HG03196 (cell line): ENCODE results near the gene ABHD17A.

Experiments
- ATAC-seq: cut with Tn5 transposase; IDR thresholded peaks from one replicate; pipeline ENCODE4 v1.9.1; 2021; ENCODE audit not compliant: unreplicated experiment

ABHD17A gene

DNA sequence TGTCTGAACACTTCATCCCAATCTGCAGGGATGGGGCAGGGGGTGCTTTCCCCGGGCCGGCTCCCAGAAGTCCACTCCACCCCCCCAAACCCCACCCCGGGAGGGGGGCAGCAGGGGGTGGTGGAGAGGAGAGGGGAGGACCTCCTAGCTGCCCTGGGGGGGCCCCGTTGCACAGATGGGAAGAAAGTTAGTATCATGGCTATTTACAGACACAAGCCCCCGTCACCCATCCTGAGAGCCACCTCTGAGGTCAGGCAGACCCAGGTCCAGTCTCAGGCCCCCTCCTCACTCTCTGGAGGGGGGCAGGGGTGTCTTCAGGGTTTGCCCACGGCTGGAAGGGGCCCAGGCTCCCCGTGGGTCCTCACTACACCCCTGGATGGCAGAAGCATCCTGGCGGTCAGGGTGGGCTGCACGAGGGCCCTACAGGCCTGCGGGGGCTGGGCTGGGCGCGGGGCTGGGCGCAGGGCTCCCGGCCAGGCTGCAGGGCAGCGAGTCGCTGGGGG lies 31.2 kb downstream of the ABHD17A start:
- no peak for ATAC-seq

DNA sequence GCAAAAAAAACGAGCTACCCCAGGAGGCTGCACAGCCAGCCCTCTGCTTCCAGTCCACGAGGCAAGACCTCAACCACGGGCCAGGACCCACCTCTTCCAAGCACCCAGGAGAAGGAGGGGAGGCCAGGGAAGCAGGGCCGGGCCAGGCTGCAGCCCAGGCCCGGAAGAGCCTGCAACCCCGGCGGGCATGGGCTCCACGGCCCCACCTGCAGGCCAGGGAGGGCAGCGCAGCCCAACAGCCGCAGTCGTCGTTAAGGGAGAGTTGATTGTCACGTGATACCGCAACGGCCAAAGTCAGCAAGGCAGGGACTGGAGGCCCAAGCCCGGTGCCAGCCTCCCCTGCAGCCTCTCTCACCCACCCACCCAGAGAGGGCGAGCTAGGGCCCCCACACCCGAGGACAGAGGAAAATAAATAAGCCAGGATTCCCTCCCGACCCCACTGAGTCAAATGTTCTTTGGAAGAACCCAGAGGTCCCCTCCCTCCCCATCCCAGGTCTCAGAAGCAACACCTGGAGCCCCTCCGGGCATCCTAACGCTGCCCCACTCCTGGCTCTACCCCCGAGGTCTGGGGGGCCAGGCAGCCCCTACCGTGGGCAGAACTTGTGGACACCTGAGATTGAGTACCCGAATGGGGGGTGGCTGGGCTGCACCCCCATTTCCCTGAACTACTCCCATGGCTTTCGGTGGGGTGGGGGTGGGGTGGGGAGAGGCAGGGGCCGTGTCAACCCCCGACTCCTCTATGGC lies 31.8 kb downstream of the ABHD17A start:
- ATAC-seq, result no peak

DNA sequence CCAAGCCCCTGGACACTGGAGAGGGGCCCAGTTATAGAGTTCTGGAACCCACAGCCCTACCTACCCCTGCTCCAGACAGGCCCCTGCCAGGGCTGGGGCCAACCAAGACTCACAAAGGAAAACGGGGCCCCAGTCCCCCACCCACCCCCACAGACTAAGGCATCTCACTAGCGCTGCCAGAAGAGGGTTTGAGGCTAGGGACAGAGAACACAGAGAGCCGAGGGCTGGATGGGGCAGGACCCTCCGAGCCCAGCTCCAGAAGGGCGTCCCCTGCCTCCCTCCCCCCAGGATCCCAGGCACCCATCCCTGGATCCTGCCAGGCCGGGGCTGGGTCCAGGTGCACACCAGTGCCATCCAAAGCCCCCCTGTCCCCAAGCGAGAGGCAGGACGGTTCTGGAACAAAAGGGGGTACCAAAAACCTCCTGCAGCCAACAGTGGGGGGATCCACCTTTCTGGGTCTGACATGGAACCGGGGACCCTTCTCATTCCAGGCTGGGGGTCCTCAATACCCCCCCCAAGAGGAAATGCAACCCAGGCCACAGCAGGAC lies 32.6 kb downstream of the ABHD17A start:
- ATAC-seq, result no peak

DNA sequence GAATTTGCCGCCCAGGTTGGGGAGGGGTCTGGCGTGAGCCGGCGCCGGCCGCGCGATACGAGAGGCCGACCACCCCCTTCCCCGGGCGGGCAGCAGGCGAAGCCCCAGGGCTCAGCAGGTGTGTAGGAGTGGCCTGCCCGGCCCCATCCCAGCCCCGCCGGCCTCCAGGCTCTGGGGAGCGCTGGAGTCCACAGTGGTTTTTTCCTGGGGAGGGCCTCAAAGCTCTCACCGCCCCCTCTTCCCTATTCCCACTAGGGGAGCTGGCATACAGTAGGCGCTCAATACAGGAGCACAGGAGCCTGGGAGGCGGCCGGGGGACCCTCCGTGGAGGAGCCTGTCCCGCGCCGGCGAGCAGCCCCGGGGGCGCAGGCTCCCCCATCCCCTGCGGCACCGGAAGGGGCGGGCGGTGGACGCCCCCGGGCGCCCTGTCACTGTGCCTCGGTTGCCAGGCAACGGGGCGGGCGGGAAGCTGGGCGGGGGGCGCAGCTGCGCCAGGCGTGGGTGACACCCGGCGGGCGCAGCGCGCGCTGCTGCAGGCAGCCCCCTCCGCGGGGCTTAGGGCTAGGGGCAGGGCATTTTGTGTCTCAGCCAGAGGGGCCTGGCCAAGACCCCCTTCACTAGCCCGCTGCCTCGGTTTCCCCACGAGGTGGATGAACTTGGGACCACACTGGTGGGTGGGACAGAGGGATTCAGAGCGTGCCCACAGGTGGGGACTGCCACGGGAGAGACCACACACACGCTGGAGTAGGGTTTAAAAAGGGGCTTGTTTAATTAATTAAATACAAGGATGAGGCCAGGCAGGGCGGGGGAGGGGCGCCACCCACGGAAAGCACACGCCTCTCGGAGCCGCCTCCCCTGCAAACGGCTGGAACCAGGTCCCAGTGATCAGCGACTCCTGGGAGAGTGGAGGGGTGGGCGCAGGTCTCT lies 33.4 kb downstream of the ABHD17A start:
- ATAC-seq, result no peak

DNA sequence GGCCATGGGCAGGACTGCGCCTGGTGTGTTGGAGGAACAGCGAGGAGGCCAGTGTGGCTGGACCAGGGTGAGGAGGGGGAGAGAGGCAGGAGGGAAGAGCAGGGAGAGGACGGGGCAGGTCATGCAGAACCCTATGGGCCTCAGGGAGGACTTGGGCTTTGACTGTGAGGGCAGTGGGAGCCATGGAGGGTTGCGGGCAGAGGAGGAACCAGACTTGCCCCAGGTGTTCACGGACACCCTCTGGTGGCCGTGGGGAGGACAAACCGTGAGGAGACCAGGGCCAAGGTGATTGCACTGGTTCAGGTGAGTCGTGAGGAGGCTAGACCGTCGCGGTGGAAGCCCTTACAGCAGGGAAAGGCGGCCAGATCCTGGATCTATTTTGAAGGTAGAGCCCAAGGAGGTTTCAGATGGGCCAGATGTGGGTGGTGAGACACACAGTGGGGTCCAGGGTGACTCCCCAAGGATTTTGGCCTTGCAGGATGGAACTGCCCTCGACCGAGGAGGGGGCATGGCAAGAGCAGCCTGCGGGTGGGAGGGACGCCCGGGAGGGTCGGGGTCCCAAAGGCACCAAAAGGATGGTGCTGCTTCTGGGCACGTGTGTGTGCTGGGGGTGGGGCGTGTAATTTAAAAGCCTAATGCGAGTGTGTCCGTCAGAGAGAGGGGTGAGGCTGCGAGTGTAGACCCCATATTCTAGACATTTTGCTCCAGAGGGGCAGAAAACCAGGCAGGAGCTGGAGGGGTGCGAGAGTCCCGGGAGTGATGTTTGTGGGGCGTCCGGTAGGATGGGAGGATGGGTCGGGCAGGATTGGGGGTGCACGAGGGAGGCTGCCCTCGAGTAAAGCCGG lies 34.3 kb downstream of the ABHD17A start:
- ATAC-seq, result no peak

DNA sequence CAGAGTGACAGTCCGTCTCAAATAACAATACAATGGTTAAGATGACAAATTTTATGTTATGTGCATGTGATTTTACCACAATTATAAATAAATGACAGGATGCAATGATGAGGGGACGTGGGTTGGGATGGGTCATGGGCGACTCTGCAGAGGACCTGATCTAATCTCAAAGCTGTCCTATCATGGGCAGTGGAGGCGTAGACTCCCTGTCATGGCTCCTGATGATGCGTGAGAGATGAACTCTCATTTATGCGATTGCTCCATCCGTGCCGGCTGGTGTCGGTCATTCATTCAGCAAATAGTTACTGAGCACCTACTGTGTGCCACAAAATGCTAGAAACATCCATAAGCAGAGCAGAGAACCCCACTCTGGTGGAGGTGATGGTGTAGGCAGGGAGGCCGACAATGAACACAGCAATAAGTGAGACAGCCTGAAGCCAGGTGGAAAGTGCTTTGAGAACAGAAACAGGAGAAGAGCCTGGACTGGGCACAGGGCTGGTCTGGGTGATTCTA lies 35.4 kb downstream of the ABHD17A start:
- ATAC-seq, result no peak

DNA sequence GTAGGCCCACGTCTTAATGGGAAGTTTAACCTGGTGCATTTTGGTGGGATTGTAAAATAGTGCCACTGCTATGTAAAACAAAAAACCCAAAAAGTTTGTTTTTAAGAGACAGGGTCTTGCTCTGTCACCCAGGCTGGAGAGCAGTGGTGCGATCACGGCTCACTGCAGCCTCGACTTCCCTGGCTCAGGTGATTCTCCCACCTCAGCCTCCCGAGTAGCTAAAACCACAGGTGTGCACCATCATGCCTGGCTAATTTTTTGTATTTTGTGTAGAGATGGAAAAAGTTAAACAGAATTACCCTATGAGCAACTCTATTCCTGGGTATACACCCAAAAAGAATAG lies 36.2 kb downstream of the ABHD17A start:
- no peak for ATAC-seq

DNA sequence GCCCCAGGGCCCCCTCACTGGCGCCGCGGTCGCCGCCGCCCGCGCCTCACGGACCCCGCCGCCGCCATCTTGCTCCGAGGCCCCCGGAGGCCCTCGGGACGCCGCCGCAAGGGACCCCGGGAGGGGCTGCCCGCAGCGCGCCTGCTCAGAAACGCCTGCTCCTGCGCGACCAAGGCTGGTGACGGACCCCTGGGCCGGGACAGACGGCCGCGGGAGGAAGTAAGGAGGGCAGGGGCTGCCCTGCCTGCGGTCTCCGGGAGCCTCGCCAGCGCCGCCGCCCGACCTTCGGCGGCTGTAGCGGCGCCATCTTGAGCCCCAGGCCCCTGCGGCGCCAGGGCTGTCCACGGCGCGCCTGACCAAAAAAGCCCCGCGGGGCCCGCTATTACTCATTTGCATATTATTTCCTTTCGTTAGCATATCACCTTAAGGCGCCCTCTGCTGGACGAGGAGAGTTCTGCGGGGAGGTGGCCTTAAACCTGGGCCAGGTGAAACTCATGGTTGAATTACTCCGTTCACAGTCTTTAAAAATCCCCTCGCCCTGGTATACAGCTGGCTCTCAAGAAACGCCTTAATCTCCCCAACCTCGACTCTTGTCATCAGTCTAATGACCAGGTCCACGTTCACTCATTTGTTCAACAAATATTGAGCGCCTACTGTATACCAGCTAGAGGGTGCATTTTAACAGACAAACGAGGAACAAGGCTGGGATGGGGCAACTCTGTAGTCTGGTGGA lies 36.7 kb downstream of the ABHD17A start, which contains the start of gene REXO1:
REXO1 (minus strand) TSS at position 85 of the 733 bp plus-strand sequence. CDS start 125 bp downstream, outside the sequence.
- ATAC-seq, result peak; percentile 63

DNA sequence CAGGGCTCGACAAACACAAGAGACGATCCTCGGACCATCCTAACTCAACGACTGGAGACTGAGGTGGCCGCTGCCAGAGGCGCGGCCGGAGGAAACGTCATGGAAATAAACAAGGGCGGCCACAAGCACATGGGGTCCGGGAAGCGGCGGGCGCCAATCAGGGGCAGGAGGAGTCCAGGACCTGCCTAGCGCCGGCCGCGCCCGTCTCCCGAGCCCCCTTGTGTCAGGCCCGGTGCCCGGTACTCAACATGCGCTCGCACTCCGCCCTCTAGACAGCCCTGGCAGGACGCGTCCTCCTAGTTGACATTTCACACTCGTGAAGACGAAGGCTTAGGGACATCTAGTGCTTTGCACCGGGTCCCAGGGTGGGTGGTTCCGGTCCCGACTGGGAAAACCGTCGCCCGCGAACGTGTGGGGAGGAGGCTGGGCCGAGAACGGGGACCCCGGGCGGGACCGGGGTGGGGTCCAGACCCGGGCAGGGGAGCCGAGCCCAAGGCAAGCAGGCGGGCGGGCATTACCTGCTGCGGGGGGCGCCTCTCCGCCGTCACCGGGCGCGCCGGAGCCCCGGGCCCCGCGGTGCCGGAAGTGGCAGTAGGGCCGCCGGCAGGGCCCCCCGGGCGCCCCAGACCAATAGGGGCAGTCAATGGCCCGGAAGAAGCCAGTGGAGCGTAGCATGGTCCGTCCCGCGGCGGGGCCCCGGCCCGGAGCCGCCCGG lies 37.5 kb downstream of the ABHD17A start:
- ATAC-seq, result peak; percentile 13

DNA sequence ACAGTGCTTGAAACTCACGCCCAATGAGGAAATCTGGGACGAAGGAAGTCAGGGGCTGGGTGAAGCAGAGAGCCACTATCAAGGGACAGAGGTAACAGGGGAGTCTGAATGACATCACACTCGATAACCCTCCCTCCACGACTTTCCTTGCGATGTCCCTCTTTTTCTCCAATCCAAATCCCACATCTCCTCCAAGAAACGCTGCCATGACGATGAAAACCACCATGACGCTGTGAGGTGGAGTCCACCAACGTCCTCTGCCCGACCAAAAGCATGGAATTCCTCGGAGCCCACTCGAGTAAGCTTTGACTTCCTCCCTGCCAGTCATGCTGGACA lies 38.0 kb downstream of the ABHD17A start:
- no peak for ATAC-seq

DNA sequence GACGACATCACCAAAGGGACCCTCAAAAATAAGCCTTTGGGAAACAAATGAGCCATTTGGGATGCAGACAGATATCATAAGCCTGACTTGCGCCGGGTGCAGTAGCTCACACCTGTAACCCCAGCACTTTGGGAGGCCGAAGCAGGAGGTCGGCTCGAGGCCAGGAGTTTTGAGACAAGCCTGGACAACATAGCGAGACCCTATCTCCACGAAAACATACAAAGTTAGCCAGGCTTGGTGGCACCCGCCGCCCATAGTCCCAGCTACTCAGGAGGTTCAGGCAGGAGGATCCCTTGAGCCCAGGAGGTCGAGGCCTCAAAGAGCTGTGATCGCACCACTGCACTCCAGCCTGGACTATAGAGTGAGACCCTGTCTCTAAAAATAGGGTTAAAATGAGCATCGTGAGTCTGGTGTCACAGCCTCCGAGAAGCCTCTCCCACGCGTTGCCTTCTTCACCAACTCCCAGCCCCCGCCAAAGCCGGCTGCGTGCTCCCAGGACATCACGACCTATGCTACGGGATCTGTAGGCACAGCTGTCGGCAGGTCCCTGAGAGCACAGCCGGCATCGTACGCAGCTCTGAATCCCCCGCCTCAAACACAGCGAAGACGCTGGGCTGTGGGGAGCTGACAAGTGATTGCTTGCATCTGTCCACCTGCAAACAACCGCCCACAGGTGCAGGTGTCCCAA lies 38.6 kb downstream of the ABHD17A start:
- no peak for ATAC-seq

DNA sequence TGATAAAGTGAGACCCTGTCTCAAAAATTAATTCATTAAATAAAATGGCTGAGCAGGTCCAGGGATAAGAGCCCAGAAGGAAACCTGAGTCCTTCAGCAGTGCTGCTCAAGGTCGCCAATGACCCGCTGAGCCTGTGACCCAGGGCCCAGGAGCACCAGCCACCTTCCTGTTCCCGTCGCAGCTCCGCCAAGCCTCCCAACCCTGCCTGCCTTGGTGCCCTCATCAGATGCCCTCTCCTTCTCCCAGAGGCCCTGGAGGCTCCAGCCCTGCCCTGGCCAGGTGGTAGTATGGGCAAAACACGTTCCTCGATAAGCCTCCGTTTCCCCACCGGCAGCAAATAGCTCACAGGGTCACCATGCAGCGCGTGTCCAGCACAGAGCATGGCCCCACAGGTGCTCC lies 39.7 kb downstream of the ABHD17A start:
- no peak for ATAC-seq

DNA sequence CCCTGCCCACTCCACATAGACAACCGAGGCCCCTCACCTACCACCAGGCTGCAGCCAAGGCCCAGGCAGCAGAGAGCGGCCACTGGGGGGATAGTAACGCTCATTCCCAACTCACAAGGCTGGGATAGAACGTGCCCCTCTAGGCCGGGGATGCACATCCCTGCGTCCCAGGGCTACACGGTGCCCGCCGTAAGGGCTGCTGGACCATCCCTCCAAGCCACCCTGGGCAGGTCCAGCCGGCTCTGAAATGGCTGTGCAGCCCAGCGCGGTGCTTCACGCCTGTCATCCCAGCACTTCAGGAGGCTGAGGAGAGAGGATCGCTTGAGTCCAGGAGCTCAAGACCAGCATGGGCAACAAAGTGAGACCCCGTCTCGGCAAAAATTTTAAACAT lies 40.2 kb downstream of the ABHD17A start:
- no peak for ATAC-seq

DNA sequence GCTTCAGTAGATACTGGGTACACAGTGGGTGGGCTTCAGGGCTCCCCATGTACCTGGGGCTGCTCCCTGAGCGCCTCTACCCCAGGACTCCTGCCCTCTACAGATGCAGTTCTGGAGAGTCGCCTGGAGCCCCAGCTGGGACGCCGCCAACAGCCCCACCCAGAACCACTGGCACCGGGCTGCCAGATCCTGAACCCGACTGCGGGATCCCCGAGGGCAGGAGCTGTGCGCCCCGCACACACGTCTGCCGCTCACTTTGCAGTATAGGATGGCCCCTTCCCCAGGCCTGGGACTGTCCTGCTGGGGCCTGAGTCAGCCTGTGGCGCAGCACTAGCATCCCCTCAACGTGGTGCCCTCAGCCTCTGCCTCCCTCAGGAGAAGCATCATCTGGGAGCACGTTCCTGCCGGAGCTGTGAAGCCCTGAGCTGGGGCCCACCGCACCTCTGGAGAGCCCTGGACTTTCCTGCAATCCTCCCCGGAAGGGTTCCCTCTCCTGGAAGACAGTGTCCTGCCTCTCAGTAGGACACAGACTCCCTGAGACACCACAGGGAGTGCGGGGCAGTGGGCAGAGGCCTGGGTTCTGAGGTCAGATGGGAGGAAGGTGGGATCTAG lies 40.7 kb downstream of the ABHD17A start:
- no peak for ATAC-seq

DNA sequence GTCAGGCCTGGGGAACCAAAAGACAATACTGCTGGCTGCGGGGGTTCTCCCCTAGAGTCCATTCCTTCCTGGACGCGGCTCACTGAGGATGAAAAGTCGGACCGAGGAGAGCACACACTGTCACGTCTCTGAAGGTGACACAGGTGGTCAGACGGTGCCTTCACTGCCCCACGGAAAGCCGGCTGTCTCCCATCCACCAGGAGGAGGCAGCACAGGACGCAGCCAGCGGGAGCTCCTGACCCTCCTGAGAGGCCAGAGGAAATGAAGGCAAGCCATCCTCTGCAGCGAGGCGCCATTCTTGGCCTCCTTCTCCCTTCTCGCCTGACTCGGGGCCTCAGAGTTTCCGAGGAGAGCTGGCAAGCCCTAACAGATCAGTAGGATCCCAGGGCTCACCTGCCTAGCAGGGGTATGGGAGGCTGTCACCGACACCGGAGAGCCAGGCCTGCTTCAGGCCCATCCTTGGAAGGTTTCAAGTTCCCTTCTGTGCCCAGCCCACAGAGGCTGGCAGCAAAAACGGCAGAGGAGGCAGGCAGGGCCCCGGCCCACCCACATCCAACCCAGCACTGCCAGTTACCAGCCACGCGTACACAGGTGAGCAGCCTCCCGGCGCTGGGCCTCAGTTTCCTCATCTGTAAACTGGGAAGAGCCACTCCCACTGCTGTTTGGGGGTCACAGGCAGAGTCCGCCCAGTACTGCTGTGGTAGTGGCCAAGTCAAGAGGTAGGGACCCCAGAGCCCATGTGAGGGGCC lies 41.5 kb downstream of the ABHD17A start:
- no peak for ATAC-seq

DNA sequence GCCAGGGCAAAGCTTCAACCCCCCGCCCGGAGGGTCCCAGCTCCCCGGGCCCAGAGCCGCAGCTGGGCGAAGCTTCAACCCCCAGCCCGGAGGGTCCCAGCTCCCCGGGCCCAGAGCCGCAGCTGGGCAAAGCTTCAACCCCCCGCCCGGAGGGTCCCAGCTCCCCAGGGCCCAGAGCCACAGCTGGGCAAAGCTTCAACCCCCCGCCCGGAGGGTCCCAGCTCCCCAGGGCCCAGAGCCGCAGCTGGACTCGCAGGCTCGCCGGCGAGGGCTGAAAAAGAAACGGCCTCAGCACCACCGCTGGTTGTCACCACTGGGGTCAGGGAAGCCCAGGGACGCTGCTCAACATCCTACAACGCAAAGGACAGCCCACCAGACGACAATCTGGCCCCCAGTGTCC lies 42.2 kb downstream of the ABHD17A start:
- no peak for ATAC-seq

DNA sequence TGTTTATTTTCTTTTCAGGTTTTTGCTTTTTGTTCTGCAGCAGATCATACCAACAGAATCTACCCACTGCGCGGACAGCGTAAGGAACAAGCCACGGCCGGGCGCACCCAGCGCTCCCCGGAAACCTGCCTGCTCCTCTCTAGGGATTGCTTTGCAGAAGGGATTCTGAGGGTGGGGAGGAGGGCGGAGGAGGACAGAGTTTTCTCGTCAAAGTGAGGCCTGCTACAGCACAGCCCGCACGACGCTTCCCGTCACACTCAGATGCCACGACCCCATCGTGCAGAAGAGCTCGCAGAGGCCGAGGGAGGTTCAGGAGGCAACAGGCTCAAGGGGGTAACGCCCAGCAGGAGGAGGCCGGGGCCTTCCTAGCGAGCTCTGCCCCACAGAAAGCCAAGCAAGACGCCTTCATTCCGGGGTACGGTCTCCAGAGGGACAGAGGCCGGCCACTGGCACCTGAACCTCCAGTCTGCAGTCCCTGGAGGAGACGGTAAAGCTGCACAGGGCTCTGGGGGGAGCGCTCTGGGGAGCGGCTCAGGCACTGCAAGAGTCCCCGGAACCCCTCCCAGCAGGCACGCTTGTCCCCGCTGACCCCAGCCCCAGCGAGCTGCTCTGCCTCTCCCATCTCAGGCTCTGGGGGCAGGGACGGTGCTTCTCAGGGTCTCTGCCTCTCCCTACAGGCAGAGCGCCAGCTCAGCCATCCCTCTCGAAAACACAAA lies 43.9 kb downstream of the ABHD17A start:
- ATAC-seq, result no peak
